Epidermal melanocyte (primary cell): Measurements from ENCODE around the gene STPG1.

Experiments used
- DNase-seq: peaks from one replicate; pipeline ENCODE4 v3.0.0; 2011; ENCODE audit warnings: low spot score; ENCODE audit not compliant: insufficient read length

The STPG1 gene

GRCh38 chr1:24392982-24393650, 20.5 kb downstream of the STPG1 start:
- DNase-seq = no peak

- DNase-seq = no peak
Observed at GRCh38 chr1:24392604-24392946, 21.0 kb downstream of the STPG1 start.

GRCh38 chr1:24391882-24392603, 21.5 kb downstream of the STPG1 start:
- DNase-seq = no peak

- peak; percentile 62 for DNase-seq
Observed at GRCh38 chr1:24390924-24391782, 22.4 kb downstream of the STPG1 start.

GRCh38 chr1:24389231-24389678, 24.3 kb downstream of the STPG1 start:
- DNase-seq = no peak

GRCh38 chr1:24388331-24388885, 25.2 kb downstream of the STPG1 start:
- no peak for DNase-seq

GRCh38 chr1:24387636-24388175, 25.9 kb downstream of the STPG1 start:
- DNase-seq = no peak

- DNase-seq = no peak
Observed at GRCh38 chr1:24386931-24387330, 26.7 kb downstream of the STPG1 start.

- DNase-seq = no peak
Observed at GRCh38 chr1:24386241-24386640, 27.3 kb downstream of the STPG1 start.

GRCh38 chr1:24385160-24385940, 28.2 kb downstream of the STPG1 start:
- no peak for DNase-seq

GRCh38 chr1:24384251-24385090, 29.1 kb downstream of the STPG1 start:
- no peak for DNase-seq

- no peak for DNase-seq
Observed at GRCh38 chr1:24383381-24383940, 30.1 kb downstream of the STPG1 start.

GRCh38 chr1:24382165-24382577, 31.4 kb downstream of the STPG1 start:
- no peak for DNase-seq

- DNase-seq = no peak
Observed at GRCh38 chr1:24381256-24381655, 32.3 kb downstream of the STPG1 start.

- DNase-seq = no peak
Observed at GRCh38 chr1:24380508-24380907, 33.1 kb downstream of the STPG1 start.

GRCh38 chr1:24379733-24380315, 33.8 kb downstream of the STPG1 start:
- no peak for DNase-seq

GRCh38 chr1:24374891-24375786, 38.4 kb downstream of the STPG1 start:
- no peak for DNase-seq

- no peak for DNase-seq
Observed at GRCh38 chr1:24373710-24374109, 39.9 kb downstream of the STPG1 start.
